ENCODE data around the gene MYCN. TPM values are rescaled to one million over a fixed set of nuclear protein-coding genes. Genes with fewer than 3 reads are reported as not detected.

The MYCN gene
- total and polyA plus RNA-seq, 2 donors (not counting 3 experiments of a cell fraction or from before 2014, with no cell fraction given), result 0.47 to 6.8 TPM

GRCh38 chr2:15897431-15898098 is 42.8 kb upstream of the MYCN start:
- Histone ChIP-seq H3K27me3 (ENCODE audit: control insufficient read depth in 2 of 2, insufficient read depth in 2 of 2, low read length in 2 of 2) (no peaks in the 10 kb centered on the region), H4K20me1 (replicated peaks; ENCODE audit: control insufficient read depth, extremely low read depth, insufficient read depth, low read length) (no peaks in the 10 kb centered on the region), H3K9ac (replicated peaks; ENCODE audit: extremely low read depth, insufficient read depth, low read length) (no peak overlapping the region), H3K4me2 (ENCODE audit: insufficient read depth, low read length) (no peak overlapping the region), H3K36me3 (ENCODE audit: control insufficient read depth in 2 of 2, extremely low read depth in 1 of 2, insufficient read depth in 2 of 2, low read length in 2 of 2) (no peaks in the 10 kb centered on the region), H3K4me3 (replicated peaks in 1 of 3; ENCODE audit: insufficient read depth in 1 of 3, low read depth in 1 of 3, low read length in 3 of 3) (no peak overlapping the region), H3K27ac (ENCODE audit: insufficient read depth, low read depth, low read length) (no peak overlapping the region), H3K9me3 (replicated peaks; ENCODE audit: control insufficient read depth, insufficient read depth, low read length) (no peaks in the 10 kb centered on the region), H3K9me1 (replicated peaks; ENCODE audit: control insufficient read depth, extremely low read depth, insufficient read depth, low read length) (no peaks in the 10 kb centered on the region), H3K79me2 (ENCODE audit: control insufficient read depth, insufficient read depth, low read length) (no peaks in the 10 kb centered on the region), H3K4me1 (ENCODE audit: control insufficient read depth, extremely low read depth, insufficient read depth, low read length) (no peaks in the 10 kb centered on the region), H2AFZ (ENCODE audit: low read depth, low read length) (no peak overlapping the region)
- CTCF ChIA-PET, result interaction anchor here (1.2 kb wide), 1 partner anchor 42 kb away, joined by 3 read pairs; no protein-coding TSS in a partner anchor
- DNase-seq (ENCODE audit: low read depth, low spot score), result no peak
- POLR2A ChIA-PET, result no interaction called here
- BruUV-seq (replicated peaks), result no TSS peak
- dilution Hi-C loops (cut with MboI; ENCODE audit: extremely low pct_ligation_motif_present, low sequenced_read_pairs) (no loop called here), intact Hi-C loops (cut with micrococcal nuclease) (no loop called here)
- TF ChIP-seq MAX (IDR thresholded peaks at IDR 0.05; ENCODE audit: insufficient read depth, insufficient read length) (no peak), GATA2 (IDR thresholded peaks at IDR 0.05; ENCODE audit: insufficient read depth, insufficient read length, low read depth, low read length) (no peak), JUN (IDR thresholded peaks at IDR 0.05; ENCODE audit: borderline replicate concordance, insufficient read depth, insufficient read length, low read depth) (no peak), FOS (IDR thresholded peaks at IDR 0.05; ENCODE audit: borderline replicate concordance, insufficient read depth, low read length) (no peak), POLR2AphosphoS5 (IDR thresholded peaks at IDR 0.05; ENCODE audit: insufficient read depth, low read depth, low read length) (no peak), POLR2A (IDR thresholded peaks at IDR 0.05; ENCODE audit: low read depth, low read length) (no peak), EZH2 (IDR thresholded peaks at IDR 0.05; ENCODE audit: borderline replicate concordance, low read depth, low read length, severe bottlenecking) (no peak), MYC (IDR thresholded peaks at IDR 0.05; ENCODE audit: low read depth, low read length) (no peak), CTCF (IDR thresholded peaks at IDR 0.05; ENCODE audit: extremely low read depth in 1 of 2, insufficient read depth in 1 of 2, low read depth in 1 of 2, low read length in 2 of 2) (no peak)
- FAIRE-seq, result no peak

Data from endothelial cell of umbilical vein (primary cell).